Neural progenitor cell (in vitro differentiated cells): Measurements from ENCODE around the gene ILKAP. TPM values are rescaled to one million over a fixed set of nuclear protein-coding genes. Genes with fewer than 3 reads are reported as not detected.

Experiments
- DNase-seq: peaks from one replicate; pipeline ENCODE4 v3.0.0-alpha.2; 2016; ENCODE audit warnings: low spot score
- H2AFZ ChIP-seq: fragments of 200-600 bp; sonication (generic); replicated peaks from 2 replicates; pipeline ENCODE4 v1.6.1; 2016; ENCODE audit warnings: antibody characterized with exemption
- H3F3A ChIP-seq: fragments of 200-600 bp; sonication (generic); 2 replicates; pipeline ENCODE4 v1.6.1; 2016; ENCODE audit warnings: antibody characterized with exemption, low read depth
- H3K27ac ChIP-seq: fragments of 200-600 bp; sonication (generic); 2 replicates; pipeline ENCODE4 v1.5.1; 2016; ENCODE audit warnings: mild to moderate bottlenecking
- H3K27me3 ChIP-seq: fragments of 200-600 bp; sonication (generic); 2 replicates; pipeline ENCODE4 v1.6.1; 2016; ENCODE audit warnings: mild to moderate bottlenecking, moderate library complexity
- H3K36me3 ChIP-seq: fragments of 200-600 bp; sonication (generic); 2 replicates; pipeline ENCODE4 v1.5.1; 2016
- H3K4me1 ChIP-seq: fragments of 200-600 bp; sonication (generic); 2 replicates; pipeline ENCODE4 v1.6.1; 2016; ENCODE audit warnings: mixed run types
- H3K4me2 ChIP-seq: fragments of 200-600 bp; sonication (generic); 2 replicates; pipeline ENCODE4 v1.6.1; 2016
- H3K4me3 ChIP-seq: fragments of 200-600 bp; sonication (generic); 2 replicates; pipeline ENCODE4 v1.5.1; 2016
- H3K79me2 ChIP-seq: fragments of 200-600 bp; sonication (generic); 2 replicates; pipeline ENCODE4 v1.6.1; 2016; ENCODE audit warnings: low read depth
- H3K9ac ChIP-seq: fragments of 200-600 bp; sonication (generic); 2 replicates; pipeline ENCODE4 v1.6.1; 2016
- H3K9me3 ChIP-seq: fragments of 200-600 bp; sonication (generic); 2 replicates; pipeline ENCODE4 v1.5.1; 2016; ENCODE audit warnings: low read depth
- H4K20me1 ChIP-seq: fragments of 200-600 bp; sonication (generic); 2 replicates; pipeline ENCODE4 v1.6.1; 2016; ENCODE audit warnings: low read depth
- H3K27ac Mint-ChIP-seq: 3 replicates; pipeline ENCODE4 v1.8.0; 2021; ENCODE audit warnings: mixed read lengths
- H3K27me3 Mint-ChIP-seq: 2 replicates; pipeline ENCODE4 v1.8.0; 2022; ENCODE audit warnings: low read depth, mild to moderate bottlenecking, inconsistent platforms, moderate library complexity, mixed read lengths; ENCODE audit not compliant: insufficient read depth
- H3K36me3 Mint-ChIP-seq: 3 replicates; pipeline ENCODE4 v1.8.0; 2021; ENCODE audit warnings: mixed read lengths
- H3K4me1 Mint-ChIP-seq: 3 replicates; pipeline ENCODE4 v1.8.0; 2021; ENCODE audit warnings: mixed read lengths
- H3K4me3 Mint-ChIP-seq: 3 replicates; pipeline ENCODE4 v1.8.0; 2021; ENCODE audit warnings: mild to moderate bottlenecking, moderate library complexity, mixed read lengths
- H3K9me3 Mint-ChIP-seq: 3 replicates; pipeline ENCODE4 v1.8.0; 2020; ENCODE audit warnings: mixed read lengths
- CTCF ChIP-seq: fragments of 200-600 bp; sonication (generic); IDR thresholded peaks from 2 replicates; pipeline ENCODE4 v1.5.1; 2017; ENCODE audit warnings: antibody characterized with exemption, mild to moderate bottlenecking
- EZH2 ChIP-seq: fragments of 200-600 bp; sonication (generic); IDR thresholded peaks from 2 replicates; pipeline ENCODE4 v1.6.1; 2017; ENCODE audit warnings: antibody characterized with exemption, mild to moderate bottlenecking, moderate library complexity
- EZH2phosphoT487 ChIP-seq: fragments of 200-600 bp; sonication (generic); IDR thresholded peaks from 2 replicates; pipeline ENCODE4 v1.6.1; 2017; ENCODE audit warnings: antibody characterized with exemption
- total RNA-seq: library from RNA; depleted of rRNA; stranded (reverse); fragments of >200 nt; gene quantifications from 2 replicates; pipeline ENCODE4 v1.2.3, GENCODE V29; 2015; ENCODE audit warnings: low replicate concordance

Gene ILKAP
- total RNA-seq, 1 donor from 2014 or later = 19.0 TPM

- Mint-ChIP-seq H3K27me3 (peaks cover 26% of the 10 kb centered on the region), H3K36me3 (peaks cover 3% of the 10 kb centered on the region), H3K27ac (no peak overlapping the region), H3K9me3 (peaks cover 3% of the 10 kb centered on the region), H3K4me3 (no peak overlapping the region), H3K4me1 (peaks cover 8% of the 10 kb centered on the region)
- Histone ChIP-seq H3K27me3 (peaks cover 83% of the 10 kb centered on the region), H3F3A (peaks cover 6% of the 10 kb centered on the region), H3K79me2 (no peaks in the 10 kb centered on the region), H3K4me1 (peaks cover 6% of the 10 kb centered on the region), H3K9ac (no peak overlapping the region), H3K9me3 (no peaks in the 10 kb centered on the region), H3K36me3 (no peaks in the 10 kb centered on the region), H4K20me1 (peaks cover 33% of the 10 kb centered on the region), H3K4me3 (peak overlapping the region; percentile 55), H3K4me2 (peak overlapping the region; percentile 94), H2AFZ (peak overlapping the region; percentile 63), H3K27ac (no peak overlapping the region)
- no peak for DNase-seq
- TF ChIP-seq EZH2 (no peak), CTCF (no peak), EZH2phosphoT487 (no peak)
Measured at GRCh38 chr2:238162846-238163441, 40.6 kb downstream of the ILKAP start.

- peaks cover 33% of the 10 kb centered on the region for H4K20me1 ChIP-seq
- no peak overlapping the region for H3K4me2 ChIP-seq
- Mint-ChIP-seq H3K4me1 (peaks cover 8% of the 10 kb centered on the region), H3K27me3 (peaks cover 28% of the 10 kb centered on the region), H3K9me3 (peaks cover 3% of the 10 kb centered on the region), H3K36me3 (peaks cover 3% of the 10 kb centered on the region), H3K4me3 (no peak overlapping the region), H3K27ac (no peak overlapping the region)
- peaks cover 89% of the 10 kb centered on the region for H3K27me3 ChIP-seq
- H3K4me3 ChIP-seq = no peak overlapping the region
- no peaks in the 10 kb centered on the region for H3K9me3 ChIP-seq
- H3K36me3 ChIP-seq = no peaks in the 10 kb centered on the region
- peaks cover 12% of the 10 kb centered on the region for H3F3A ChIP-seq
- H3K27ac ChIP-seq = no peak overlapping the region
- no peak for DNase-seq
- no peak overlapping the region for H3K9ac ChIP-seq
- TF ChIP-seq CTCF (no peak), EZH2 (no peak), EZH2phosphoT487 (no peak)
- peaks cover 8% of the 10 kb centered on the region for H3K4me1 ChIP-seq
- H2AFZ ChIP-seq = no peak overlapping the region
- no peaks in the 10 kb centered on the region for H3K79me2 ChIP-seq
Measured at GRCh38 chr2:238162251-238162845, 41.1 kb downstream of the ILKAP start.

- H3K27ac Mint-ChIP-seq = no peak overlapping the region
- DNase-seq = no peak
- H4K20me1 ChIP-seq = peaks cover 33% of the 10 kb centered on the region
- no peak overlapping the region for H3K4me2 ChIP-seq
- H3K27me3 ChIP-seq = peaks cover 95% of the 10 kb centered on the region
- no peak for TF ChIP-seq EZH2
- no peak for TF ChIP-seq CTCF
- no peak for TF ChIP-seq EZH2phosphoT487
- H3K79me2 ChIP-seq = no peaks in the 10 kb centered on the region
- H3K4me1 Mint-ChIP-seq = peaks cover 8% of the 10 kb centered on the region
- peaks cover 8% of the 10 kb centered on the region for H3K4me1 ChIP-seq
- H3K36me3 Mint-ChIP-seq = peaks cover 3% of the 10 kb centered on the region
- H3F3A ChIP-seq = peaks cover 12% of the 10 kb centered on the region
- H3K27me3 Mint-ChIP-seq = peaks cover 31% of the 10 kb centered on the region
- H3K9me3 Mint-ChIP-seq = peaks cover 3% of the 10 kb centered on the region
- no peak overlapping the region for H3K9ac ChIP-seq
- H3K27ac ChIP-seq = no peak overlapping the region
- H3K4me3 ChIP-seq = no peak overlapping the region
- H3K36me3 ChIP-seq = no peaks in the 10 kb centered on the region
- no peak overlapping the region for H3K4me3 Mint-ChIP-seq
- no peak overlapping the region for H2AFZ ChIP-seq
- H3K9me3 ChIP-seq = no peaks in the 10 kb centered on the region
Measured at GRCh38 chr2:238161291-238162051, 42.0 kb downstream of the ILKAP start.
